ENCODE results near the gene ZMAT5.

- TF ChIP-seq ZNF121 (CRISPR knock-in tag; IDR thresholded peaks at IDR 0.05) = no peak; the same call in 1 of the 2 replicates
- no peak for TF ChIP-seq ZNF416 (CRISPR knock-in tag; IDR thresholded peaks at IDR 0.05)
- TF ChIP-seq NR1H2 (CRISPR knock-in tag; IDR thresholded peaks at IDR 0.05) = no peak
- TF ChIP-seq CTCF (IDR thresholded peaks at IDR 0.05) = no peak
- TF ChIP-seq GRHL2 (CRISPR knock-in tag; IDR thresholded peaks at IDR 0.05; ENCODE audit: insufficient replicate concordance, severe bottlenecking) = no peak
- TF ChIP-seq SP1 (CRISPR knock-in tag; conservative IDR thresholded peaks at IDR 0.05) = no peak
- TF ChIP-seq MXD4 (CRISPR knock-in tag; IDR thresholded peaks at IDR 0.05; ENCODE audit: borderline replicate concordance) = no peak
- TF ChIP-seq NFYB (CRISPR knock-in tag; conservative IDR thresholded peaks at IDR 0.05; ENCODE audit: low read depth) = no peak
- TF ChIP-seq ZNF512 (CRISPR knock-in tag; IDR thresholded peaks at IDR 0.05; ENCODE audit: borderline replicate concordance) = no peak
- TF ChIP-seq TEAD4 (CRISPR knock-in tag; IDR thresholded peaks at IDR 0.05) = no peak
- no peak for TF ChIP-seq MAX (CRISPR knock-in tag; IDR thresholded peaks at IDR 0.05)
- TF ChIP-seq USF2 (CRISPR knock-in tag; IDR thresholded peaks at IDR 0.05) = no peak
- no peak for TF ChIP-seq SMAD4 (CRISPR knock-in tag; IDR thresholded peaks at IDR 0.05)
Observed at GRCh38 chr22:29772170-29772641, 5.4 kb upstream of the ZMAT5 start.

Measured in WTC11 (cell line).